GM19239 (cell line): ENCODE data around the gene SH3PXD2B.
"Not testable (repeated sequence)": the region's sequence is repeated elsewhere in the genome, so short reads cannot be mapped to it uniquely, and the experiment has no call there.

Experiments
- DNase-seq: peaks from one replicate; pipeline ENCODE4 v3.0.0; 2011; ENCODE audit warnings: low spot score; ENCODE audit not compliant: insufficient read length
- FAIRE-seq: peaks from 2 replicates; lab custom pipeline; 2011; peaks lifted over from hg19 to GRCh38; lab: Jason Lieb, UNC

SH3PXD2B gene

DNA sequence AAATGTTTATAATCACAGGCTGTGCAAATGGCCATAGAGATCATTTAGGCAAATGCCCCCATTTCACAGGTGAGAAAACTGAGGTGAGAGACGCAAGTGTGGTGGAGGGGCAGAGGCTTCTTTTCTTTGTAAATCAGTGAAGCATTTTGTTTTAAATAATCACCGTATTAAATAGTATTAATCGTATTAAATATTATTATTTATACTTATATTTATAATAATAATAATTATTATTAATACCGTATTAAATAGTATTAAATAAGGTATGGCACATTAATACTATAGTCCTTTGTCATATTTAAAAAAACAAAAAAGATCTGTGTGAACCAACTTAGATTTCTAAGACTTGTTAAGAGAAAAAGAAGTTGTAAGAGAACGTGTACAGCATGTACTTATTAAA, 32.6 kb upstream of the SH3PXD2B start:
- DNase-seq (no peak), FAIRE-seq (no peak)

DNA sequence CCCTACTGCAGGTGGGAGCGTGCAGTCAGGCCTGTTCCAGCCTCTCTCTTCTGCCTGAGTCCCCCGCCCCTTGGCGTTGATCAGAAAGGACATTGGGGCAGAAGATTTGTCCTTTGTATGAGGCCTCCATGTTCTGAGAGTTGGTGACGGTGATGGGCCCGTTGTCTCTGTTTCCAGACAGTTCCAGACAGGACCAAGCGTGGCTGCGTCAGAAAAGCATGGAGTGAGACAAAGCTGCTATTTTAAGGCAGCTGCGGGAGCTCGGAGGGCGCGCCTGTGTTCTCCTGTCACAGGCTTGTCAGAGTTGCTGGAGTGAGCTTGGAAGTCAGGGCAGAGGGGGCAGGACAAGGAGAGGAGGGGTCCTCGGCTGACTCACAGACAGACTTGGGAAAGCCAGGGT, 32.1 kb upstream of the SH3PXD2B start:
- DNase-seq (no peak), FAIRE-seq (no peak)

DNA sequence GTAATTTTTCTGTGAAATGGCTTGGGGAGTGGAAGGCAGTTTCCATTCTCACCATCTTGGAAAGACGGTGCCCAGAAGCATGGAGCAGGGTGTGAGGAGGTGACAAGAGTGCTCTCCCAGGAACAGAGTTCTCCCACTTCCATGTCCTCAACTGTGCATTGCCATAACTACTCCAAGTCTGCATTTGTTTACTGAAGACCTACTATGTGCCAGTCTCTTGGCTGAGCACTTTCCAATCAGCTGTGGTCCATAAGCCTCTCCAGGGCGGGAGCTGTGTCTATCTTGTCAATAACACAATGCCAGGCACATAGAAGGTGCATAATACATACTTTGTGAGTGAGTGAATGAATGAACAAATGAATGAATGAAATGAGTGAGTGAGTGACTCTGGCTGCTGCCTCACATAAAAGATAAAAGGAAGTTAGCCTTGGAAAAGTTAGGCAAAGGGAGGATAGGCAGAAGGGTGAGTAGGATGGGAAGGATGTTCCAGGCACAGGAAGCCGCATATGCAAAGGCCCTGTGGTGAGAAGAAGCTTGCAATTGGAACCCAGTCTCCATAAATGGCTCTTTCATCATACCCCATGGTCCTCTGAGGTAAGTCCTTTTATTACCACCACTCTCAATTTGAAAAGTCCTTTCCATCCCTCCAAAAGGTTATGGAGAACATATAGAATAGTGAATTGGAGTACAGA, 31.3 kb upstream of the SH3PXD2B start:
- FAIRE-seq (no peak), DNase-seq (no peak)

DNA sequence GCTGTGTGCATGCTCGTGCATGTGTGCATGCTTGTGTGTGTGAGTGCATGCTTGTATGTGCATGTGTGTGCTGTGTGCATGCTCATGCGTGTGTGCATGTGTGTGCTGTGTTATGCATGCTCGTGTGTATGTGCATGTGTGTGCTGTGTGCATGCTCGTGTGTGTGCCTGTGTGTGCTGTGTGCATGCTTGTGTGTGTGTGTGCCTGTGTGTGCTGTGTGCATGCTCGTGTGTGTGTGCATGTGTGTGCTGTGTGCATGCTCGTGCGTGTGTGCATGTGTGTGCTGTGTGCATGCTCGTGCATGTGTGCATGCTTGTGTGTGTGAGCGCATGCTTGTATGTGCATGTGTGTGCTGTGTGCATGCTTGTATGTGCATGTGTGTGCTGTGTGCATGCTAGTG, 30.3 kb upstream of the SH3PXD2B start:
- FAIRE-seq (no peak), DNase-seq (no peak)

DNA sequence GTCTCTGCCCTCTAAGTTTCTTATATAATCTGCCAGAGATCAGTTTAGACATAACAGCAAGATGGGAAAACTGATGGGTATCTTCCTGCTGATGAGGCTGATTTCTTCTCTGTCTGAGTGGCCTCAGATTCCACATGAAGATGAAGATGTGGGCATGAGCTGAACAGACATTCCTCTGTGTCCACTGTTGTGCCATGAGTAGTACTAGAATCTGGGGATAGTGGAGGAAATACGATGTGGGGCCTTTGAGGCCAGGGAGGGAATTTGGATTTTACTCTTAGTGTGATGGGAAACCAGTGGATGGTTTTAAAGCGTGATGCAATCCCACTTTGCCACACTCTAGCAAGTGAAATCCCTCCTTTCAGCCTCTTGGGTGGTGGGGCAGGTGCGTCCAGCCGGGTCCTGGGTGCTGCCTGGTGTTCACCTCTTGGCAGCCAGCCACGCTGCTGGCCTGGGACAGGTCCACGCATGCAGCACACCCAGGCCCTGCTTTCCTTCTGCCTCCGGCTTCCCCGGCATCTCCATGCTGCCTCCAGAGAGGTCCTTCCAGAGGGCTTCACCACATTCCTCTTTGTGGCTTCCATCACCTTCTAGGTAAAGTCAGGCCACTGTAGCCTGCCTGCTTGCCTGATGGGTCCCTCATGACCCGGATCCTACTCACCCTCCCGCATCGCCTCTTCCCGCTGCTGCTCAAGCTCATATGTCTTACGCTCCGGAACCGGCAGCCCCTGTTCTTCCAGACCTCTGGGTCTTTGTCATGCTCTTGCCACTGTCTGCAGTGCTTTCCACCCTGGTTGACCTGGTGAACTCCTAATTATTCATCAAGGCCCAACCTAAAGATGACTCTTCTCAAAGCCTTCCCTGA, 28.1 kb upstream of the SH3PXD2B start:
- FAIRE-seq, result no peak
- no peak for DNase-seq

DNA sequence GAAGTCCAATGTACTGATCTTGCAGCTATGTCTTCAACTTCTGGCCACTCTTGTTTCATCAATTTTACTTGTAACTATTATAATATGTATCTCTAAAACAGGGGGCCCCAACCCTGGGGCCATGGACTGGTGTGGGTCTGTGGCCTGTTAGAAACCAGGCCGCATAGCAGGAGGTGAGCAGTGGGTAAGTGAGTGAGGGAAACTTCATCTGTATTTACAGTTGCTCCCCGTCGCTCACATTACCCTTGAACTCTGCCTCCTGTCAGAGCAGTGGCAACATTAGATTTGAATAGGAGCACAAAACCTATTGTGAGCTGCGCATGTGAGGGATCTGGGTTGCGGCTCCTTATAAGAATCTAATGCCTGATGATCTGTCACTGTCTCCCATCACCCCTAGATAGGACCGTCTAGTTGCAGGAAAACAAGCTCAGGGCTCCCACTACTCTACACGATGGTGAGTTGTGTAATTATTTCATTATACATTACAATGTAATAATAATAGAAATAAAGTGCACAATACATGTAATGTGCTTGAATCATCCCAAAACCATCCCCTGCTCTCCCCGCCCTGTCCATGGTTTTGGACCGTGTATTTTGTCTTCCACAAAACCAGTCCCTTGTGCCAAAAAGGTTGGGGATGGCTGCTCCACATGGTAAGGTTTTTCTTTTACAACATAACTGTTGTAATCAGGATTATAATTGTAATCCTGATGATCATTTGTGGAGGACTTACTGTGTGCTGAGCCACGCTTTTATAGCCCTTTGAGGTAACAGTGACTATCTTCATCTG, 26.9 kb upstream of the SH3PXD2B start:
- DNase-seq (no peak), FAIRE-seq (no peak)

DNA sequence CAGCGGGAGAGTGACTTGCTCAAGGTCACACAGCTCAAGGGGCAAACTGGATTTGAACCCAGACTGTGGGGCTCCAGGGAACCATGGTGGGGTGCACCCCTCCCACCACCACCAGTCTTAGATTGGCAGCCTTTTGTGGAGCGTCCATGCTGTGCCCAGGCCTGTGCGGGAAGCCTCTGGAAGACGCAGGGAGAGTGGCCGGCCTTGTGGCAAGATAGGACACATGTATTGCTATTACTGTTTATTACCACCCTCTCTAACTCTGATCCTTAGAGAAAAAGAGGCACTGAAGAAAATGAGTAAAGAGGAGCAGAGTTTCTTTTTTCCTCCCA, 25.4 kb upstream of the SH3PXD2B start:
- DNase-seq, result no peak
- FAIRE-seq, result no peak

DNA sequence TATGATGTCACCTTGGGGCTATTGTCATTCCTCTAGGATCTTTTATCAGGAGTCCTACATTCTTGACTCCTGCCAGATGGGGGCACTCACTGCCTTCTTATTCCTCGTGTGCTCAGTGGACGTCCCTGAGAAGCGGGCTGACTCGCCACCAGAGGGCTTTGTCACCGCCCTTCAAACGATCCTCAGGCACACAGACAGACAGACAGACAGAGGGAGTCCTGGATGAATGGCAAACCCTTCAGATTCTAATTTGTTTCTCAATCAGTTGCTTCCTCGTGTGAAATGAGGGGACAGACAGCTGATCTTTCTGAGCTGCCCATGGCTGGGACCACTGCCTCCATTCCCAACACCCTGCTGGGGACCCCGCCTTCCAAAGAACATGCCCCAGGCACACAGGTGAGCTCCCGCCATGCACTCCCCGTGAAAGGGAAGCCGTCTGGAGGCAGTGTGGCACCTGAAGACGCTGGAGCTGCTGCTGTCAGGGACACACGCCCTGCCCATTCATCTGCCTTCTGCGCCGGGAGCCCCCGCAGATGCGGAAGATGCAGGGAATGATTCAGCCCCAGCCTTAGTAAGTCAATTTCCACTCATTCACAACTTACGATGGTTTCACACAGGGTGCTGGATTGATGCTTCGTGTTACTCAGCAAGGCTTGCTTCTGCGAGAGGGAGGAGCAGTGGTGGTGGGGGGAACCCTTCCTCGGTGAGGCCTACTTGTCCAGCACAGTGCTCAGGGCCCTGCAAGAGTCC, 24.9 kb upstream of the SH3PXD2B start:
- DNase-seq (peak; percentile 75), FAIRE-seq (peak; percentile 26)

DNA sequence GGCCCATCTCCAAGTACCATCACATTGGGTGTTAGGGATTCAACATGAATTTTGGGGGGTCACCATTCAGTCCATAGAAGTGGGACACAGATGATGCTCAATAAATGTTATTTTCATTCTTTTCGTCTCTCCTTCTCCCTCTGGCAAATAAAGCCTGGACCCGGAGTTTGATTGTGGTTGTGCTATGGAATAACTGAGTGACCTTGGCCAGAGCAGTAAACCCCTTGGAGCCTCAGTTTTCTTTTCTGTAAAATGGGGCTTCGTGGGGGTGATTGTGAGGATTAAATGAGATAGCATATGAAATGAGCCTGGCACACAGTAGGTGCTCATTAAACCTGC, 24.3 kb upstream of the SH3PXD2B start:
- FAIRE-seq, DNase-seq: not testable (repeated sequence)

DNA sequence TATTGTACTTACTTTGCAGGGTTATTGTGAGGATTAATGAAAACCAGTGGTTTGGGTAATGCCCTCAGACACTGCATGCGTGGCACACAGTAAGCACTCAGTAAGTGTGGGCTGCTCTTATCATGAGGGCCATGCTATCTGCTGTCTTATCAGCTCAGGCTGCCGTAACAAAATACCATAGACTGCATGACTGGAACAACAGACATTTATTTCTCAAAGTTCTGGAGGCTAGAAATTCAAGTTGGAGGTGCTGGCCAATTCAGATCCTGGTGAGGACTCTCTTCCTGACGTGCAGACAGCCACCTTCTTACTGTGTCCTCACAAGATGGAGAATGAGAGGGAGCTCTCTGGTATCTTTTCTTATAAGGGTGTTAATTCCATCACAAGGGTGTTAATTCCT, 23.9 kb upstream of the SH3PXD2B start:
- FAIRE-seq, result no peak
- no peak for DNase-seq

DNA sequence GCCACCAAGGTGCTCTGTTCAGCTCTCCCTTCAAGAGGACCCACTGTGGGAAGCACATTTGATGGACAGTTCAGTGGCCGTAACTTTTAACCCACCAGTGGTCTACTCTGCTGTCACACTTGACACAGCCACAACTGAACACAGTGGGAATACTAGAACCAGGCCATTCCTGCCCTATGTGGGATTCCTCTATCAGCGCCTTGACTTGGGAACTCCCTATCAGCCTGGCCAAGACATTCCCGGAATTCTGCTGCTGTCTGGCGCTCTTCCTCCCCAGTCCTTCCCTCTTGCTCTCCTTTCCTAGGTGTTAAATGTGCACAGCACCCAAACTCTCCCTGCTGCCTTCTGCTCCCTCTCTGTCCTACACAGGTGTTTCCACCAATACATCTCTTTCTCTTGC, 23.1 kb upstream of the SH3PXD2B start:
- FAIRE-seq (no peak), DNase-seq (no peak)

DNA sequence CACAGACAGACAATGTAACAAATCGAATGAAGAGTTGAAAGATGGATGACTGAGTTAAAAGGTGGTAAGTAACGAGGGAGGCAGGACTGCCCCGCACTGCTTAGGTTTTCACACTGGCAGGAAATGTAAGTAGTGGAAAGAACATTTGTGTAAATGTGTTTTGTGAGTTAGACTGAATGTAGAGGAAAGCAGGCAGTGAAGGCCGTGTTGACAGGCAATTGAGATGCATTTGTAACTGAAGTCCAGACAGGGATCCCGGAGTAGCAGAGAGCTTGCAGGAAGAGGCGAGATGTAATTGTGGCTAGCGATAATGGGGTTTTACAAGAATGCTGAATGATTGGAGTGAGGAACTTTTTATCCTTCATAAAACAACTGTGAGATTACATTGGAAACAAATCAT, 20.0 kb upstream of the SH3PXD2B start:
- DNase-seq (no peak), FAIRE-seq (no peak)

DNA sequence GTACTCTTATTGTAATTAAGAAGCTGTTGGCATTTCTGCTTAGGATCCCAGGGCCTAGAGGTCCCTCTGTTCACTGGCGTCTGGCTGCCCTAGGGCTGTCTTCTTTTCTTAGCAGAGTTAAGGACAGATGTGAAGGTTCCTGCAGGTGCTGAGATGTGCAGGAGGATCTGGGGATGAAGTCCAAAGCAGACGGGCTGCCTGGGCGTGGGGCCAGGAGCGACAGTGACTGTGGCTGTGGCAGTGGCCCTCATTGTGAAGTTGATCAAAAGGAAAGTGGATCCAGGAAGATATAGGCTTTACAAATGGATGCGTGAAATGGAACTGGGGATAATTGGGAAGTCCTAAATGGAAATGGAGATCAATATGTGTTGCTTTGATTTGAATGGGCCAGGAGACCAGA, 19.1 kb upstream of the SH3PXD2B start:
- DNase-seq, result no peak
- FAIRE-seq, result no peak

DNA sequence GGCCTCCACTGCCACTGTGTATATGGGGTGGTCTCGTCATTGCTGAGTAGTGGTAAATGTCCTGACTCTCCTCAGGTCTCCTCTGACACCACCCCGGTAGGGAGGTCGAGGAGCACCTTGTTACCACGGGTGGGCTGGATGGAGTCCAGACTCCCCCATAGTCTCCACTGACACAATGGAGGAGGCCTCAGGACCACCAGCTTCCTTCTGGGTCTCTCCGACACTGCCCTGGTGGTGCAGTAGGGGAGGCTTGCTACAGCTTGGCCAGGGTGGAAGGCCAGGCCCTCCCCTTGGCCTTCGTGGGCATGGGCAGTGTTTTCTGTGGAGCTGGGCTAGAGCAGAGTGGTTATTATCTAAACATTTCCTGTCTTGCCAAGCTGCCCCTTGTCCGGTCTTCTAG, 15.4 kb upstream of the SH3PXD2B start:
- DNase-seq (no peak), FAIRE-seq (no peak)

DNA sequence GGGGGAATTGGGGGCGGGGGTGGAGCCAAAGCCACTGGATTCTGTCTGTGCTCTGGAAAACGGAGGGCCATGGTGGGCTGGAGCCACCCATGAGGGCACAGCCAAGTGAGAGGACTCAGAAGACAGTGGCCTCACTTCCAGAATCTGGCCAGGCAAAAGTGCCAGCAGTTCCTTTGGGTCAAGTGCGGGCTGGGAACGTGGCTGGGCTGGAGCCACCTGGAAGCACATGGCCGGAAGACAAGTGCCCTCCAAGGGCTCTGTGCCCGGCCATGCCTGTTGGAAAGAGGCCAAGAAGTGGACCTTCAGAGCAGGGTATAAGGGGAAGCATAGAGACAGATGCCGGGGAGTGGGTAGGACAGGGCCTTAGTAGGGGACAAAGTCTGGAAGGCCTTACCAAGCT, 11.7 kb upstream of the SH3PXD2B start:
- FAIRE-seq (no peak), DNase-seq (no peak)

DNA sequence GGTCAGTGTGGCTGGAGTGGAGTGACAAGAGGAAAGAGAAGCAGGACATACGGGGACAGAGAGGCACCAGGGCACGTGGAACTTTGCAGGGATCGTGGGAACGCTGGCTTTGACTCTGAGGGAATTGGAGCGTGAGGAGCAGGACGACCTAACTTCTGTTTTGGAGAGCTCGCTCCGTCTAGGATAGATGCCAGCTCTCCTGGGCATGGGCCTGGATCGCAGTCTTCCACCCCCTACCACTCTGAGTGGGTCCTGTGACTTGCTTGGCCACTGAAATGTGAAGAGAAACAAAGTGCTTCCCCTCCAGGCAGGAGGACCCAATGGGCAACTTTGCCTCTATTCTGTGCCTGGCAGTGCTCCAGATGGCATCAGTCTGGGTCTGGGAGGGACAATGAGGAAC, 8.7 kb upstream of the SH3PXD2B start:
- no peak for DNase-seq

DNA sequence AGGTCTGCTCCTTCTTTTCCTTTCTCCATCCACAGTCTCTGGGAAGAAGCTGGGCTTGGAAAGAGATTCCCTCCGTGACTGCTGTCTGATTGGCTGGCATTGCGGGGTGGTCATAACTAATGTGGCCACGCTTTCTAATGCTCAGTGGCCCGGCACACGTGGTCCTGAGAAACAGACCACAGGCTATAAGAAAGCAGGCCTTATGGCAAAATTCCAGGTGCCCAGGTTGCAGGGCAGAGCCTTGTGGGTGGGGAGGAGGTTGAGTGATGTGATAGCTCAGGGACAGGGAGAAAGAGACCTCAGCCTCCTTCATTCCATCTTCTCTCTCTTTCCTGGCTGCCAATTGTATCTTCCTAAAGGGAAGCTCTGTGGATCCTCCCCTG, 5.4 kb upstream of the SH3PXD2B start:
- no peak for FAIRE-seq
- DNase-seq, result no peak

More for the DNA sequence above, 8.7 kb upstream of the SH3PXD2B start:
- no peak for FAIRE-seq

DNA sequence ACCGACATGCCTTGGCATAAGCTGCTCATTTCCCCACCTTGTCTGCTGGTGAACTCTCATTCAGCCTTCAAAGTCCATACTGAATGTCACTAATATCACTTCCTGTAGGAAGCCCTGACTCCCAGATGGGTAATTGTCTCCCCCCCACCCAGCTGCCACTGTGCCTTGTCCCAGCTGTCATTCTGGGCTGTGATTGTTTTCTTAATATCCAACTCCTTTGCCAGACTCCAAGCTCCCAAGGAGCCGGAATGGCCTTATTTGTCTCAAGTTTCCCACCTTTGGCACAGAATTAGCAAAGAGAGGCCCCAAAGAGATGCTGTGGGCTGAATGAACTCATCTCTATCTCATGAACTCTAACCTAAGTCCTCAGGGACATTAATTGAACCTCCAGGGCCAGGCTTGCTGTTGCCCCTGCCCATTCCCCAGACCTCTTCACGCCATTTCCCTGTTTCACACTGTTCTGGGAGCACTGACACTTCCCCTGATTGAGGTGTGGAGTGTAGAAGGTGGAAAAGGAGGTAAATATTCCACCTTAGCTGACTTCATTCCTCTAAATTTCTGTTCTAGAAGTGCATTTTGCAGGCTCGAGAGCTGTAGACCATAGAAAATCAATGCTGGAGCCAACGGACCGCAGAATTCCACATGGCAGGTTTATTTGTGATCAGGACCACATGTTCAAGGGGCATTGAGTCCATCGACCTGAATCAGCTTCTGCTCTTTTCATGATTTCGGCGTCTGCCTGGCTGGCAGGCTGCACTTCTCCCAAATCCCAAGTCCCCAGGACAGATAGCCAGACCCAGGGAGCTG, 4.9 kb upstream of the SH3PXD2B start:
- FAIRE-seq (no peak), DNase-seq (no peak)

DNA sequence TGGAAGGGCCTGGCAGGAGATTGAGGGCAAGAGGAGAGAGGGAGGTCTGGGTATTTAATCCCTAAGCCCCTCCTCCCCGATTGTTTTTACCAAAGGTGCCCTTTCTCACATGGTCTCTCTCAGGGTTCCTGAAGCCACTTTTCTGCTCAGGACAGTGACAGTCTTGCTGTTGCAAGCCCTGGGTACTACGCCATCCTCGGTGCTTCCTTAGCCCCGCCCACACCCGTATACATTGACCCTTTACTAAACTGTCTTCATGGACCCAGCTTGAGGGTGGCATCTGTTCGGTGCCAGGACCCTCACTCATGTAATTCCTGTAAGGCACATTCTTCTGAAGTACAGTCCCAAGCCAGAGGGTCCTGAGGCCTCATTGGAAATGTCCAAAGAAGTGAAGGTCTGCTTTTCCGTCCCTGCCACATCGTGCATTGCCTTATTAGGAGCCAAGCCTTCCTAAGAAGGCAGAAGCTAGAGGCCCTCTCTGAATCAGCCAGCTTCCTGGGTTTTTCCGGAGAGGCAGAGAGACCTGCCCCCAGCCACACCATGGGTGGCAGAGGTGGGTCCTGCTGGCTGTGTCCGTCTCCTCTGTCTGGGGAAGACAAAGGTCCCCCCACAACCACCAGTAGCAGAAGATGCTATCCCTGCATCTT, 1.9 kb upstream of the SH3PXD2B start:
- FAIRE-seq, result no peak
- no peak for DNase-seq
